ENCODE measurements around the gene BIVM.
A peak's percentile ranks its signal among the peaks of the same experiment; 100 is the strongest.

BIVM gene

GRCh38 chr13:102839462-102839861 lies 40.5 kb downstream of the BIVM start:
- DNase-seq (ENCODE audit: low spot score) = no peak

GRCh38 chr13:102845289-102845629 lies 46.3 kb downstream of the BIVM start:
- no peak for DNase-seq (ENCODE audit: low spot score)

GRCh38 chr13:102845630-102846260 lies 46.8 kb downstream of the BIVM start, which contains the start of gene ERCC5:
TSS of gene ERCC5 (plus strand) at chr13:102846032. CDS start at chr13:102846267, 235 bp downstream.
- peak; percentile 94 for DNase-seq (ENCODE audit: low spot score)

GRCh38 chr13:102846261-102847015 lies 47.5 kb downstream of the BIVM start:
- peak; percentile 46 for DNase-seq (ENCODE audit: low spot score)

- DNase-seq (ENCODE audit: low spot score) = peak; percentile 40
Measured at GRCh38 chr13:102847272-102848234, 48.6 kb downstream of the BIVM start.

GRCh38 chr13:102848956-102849355 lies 50.0 kb downstream of the BIVM start:
- DNase-seq (ENCODE audit: low spot score) = no peak

- DNase-seq (ENCODE audit: low spot score) = no peak
Measured at GRCh38 chr13:102852556-102852955, 53.6 kb downstream of the BIVM start.

- DNase-seq (ENCODE audit: low spot score) = no peak
Measured at GRCh38 chr13:102854675-102855074, 55.8 kb downstream of the BIVM start.

- DNase-seq (ENCODE audit: low spot score) = no peak
Measured at GRCh38 chr13:102856557-102856956, 57.6 kb downstream of the BIVM start.

GRCh38 chr13:102862624-102863210 lies 63.8 kb downstream of the BIVM start:
- no peak for DNase-seq (ENCODE audit: low spot score)

GRCh38 chr13:102863590-102863989 lies 64.7 kb downstream of the BIVM start:
- DNase-seq (ENCODE audit: low spot score) = no peak

- no peak for DNase-seq (ENCODE audit: low spot score)
Measured at GRCh38 chr13:102868366-102868936, 69.5 kb downstream of the BIVM start.

GRCh38 chr13:102869948-102870676 lies 71.2 kb downstream of the BIVM start:
- DNase-seq (ENCODE audit: low spot score) = no peak

GRCh38 chr13:102870677-102871415 lies 71.9 kb downstream of the BIVM start:
- peak; percentile 90 for DNase-seq (ENCODE audit: low spot score)

GRCh38 chr13:102872131-102872530 lies 73.2 kb downstream of the BIVM start:
- no peak for DNase-seq (ENCODE audit: low spot score)

- DNase-seq (ENCODE audit: low spot score) = no peak
Measured at GRCh38 chr13:102872531-102872930, 73.6 kb downstream of the BIVM start.

- DNase-seq (ENCODE audit: low spot score) = no peak
Measured at GRCh38 chr13:102873653-102874052, 74.7 kb downstream of the BIVM start.

GRCh38 chr13:102875256-102875655 lies 76.3 kb downstream of the BIVM start:
- no peak for DNase-seq (ENCODE audit: low spot score)

- DNase-seq (ENCODE audit: low spot score) = no peak
Measured at GRCh38 chr13:102877303-102877702, 78.4 kb downstream of the BIVM start.

GRCh38 chr13:102878481-102878880 lies 79.6 kb downstream of the BIVM start:
- no peak for DNase-seq (ENCODE audit: low spot score)
